ENCODE results near the gene ACAA2. TPM values are rescaled to one million over a fixed set of nuclear protein-coding genes. Genes with fewer than 3 reads are reported as not detected.
A peak's percentile ranks its signal among the peaks of the same experiment; 100 is the strongest.

Gene ACAA2
- total RNA-seq, 1 experiment from 2014 or later: 136 TPM

- Mint-ChIP-seq H3K9me3 (no peaks in the 10 kb centered on the region), H3K27me3 (ENCODE audit: low read depth) (no peaks in the 10 kb centered on the region), H3K27ac (no peak overlapping the region), H3K36me3 (no peaks in the 10 kb centered on the region), H3K4me1 (peaks cover 33% of the 10 kb centered on the region), H3K4me3 (no peak overlapping the region)
- ATAC-seq: peak; percentile 22
- TF ChIP-seq ZNF396 (CRISPR knock-in tag; IDR thresholded peaks at IDR 0.05; ENCODE audit: borderline replicate concordance) (no peak), TEAD4 (CRISPR knock-in tag; IDR thresholded peaks at IDR 0.05) (no peak), FOXJ3 (CRISPR knock-in tag; IDR thresholded peaks at IDR 0.05; ENCODE audit: borderline replicate concordance) (no peak), RELA (CRISPR knock-in tag; IDR thresholded peaks at IDR 0.05; ENCODE audit: borderline replicate concordance) (no peak), CBFB (CRISPR knock-in tag; IDR thresholded peaks at IDR 0.05; ENCODE audit: low read depth) (no peak), ZBTB21 (CRISPR knock-in tag; IDR thresholded peaks at IDR 0.05; ENCODE audit: borderline replicate concordance) (no peak), ATF3 (CRISPR knock-in tag; conservative IDR thresholded peaks at IDR 0.05) (no peak), SP1 (CRISPR knock-in tag; conservative IDR thresholded peaks at IDR 0.05) (no peak), MYBL2 (CRISPR knock-in tag; IDR thresholded peaks at IDR 0.05) (no peak), ZNF121 (CRISPR knock-in tag; IDR thresholded peaks at IDR 0.05) (no peak), GABPB1 (CRISPR knock-in tag; IDR thresholded peaks at IDR 0.05) (no peak), ESRRA (CRISPR knock-in tag; IDR thresholded peaks at IDR 0.05; ENCODE audit: borderline replicate concordance) (no peak), JAZF1 (CRISPR knock-in tag; IDR thresholded peaks at IDR 0.05) (no peak)
- ChIA-PET CTCF (interaction anchor here (0.6 to 2.3 kb wide), 7 partner anchors 33 to 252 kb away, joined by 3 to 14 read pairs (median 4); no protein-coding TSS in a partner anchor), POLR2A (no interaction called here)
- DNase-seq (ENCODE audit: low spot score): no peak
Observed at GRCh38 chr18:49762191-49763077, 50.9 kb downstream of the ACAA2 start.

DNA sequence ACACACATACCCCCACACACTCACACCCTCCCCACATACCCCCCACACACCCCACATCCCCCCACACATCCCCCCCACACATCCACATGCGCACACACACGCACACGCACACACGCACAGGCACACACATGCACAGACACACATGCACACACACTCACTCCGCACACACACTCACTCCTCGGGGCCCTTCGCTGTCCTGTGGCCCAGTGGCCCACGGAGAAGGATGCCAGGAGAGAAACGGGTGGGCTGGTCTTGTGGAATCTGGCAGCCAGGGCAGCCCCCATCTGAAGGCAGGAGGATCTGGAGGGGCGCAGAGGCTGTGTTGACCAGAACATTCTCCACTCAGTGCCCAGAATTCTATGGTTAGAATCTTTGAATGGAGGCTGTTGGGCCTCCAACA, 51.6 kb downstream of the ACAA2 start:
- H3K27ac Mint-ChIP-seq: no peak overlapping the region
- ATAC-seq (no peak), DNase-seq (ENCODE audit: low spot score) (no peak)
- no peaks in the 10 kb centered on the region for H3K9me3 Mint-ChIP-seq
- no peaks in the 10 kb centered on the region for H3K27me3 Mint-ChIP-seq (ENCODE audit: low read depth)
- no peaks in the 10 kb centered on the region for H3K36me3 Mint-ChIP-seq
- TF ChIP-seq E2F1 (CRISPR knock-in tag; IDR thresholded peaks at IDR 0.05) (no peak), TP53 (CRISPR knock-in tag; IDR thresholded peaks at IDR 0.05) (no peak), ZNF423 (CRISPR knock-in tag; IDR thresholded peaks at IDR 0.05) (no peak), GRHL2 (CRISPR knock-in tag; IDR thresholded peaks at IDR 0.05; ENCODE audit: insufficient replicate concordance, severe bottlenecking) (no peak)
- no peak overlapping the region for H3K4me3 Mint-ChIP-seq
- ChIA-PET POLR2A (no interaction called here), CTCF (interaction anchor here (0.9 kb wide), 1 partner anchor 33 kb away, joined by 4 read pairs; no protein-coding TSS in a partner anchor)
- H3K4me1 Mint-ChIP-seq: peaks cover 35% of the 10 kb centered on the region

- no peak overlapping the region for H3K4me3 Mint-ChIP-seq
- ATAC-seq (peak; percentile 8), DNase-seq (ENCODE audit: low spot score) (no peak)
- POLR2A ChIA-PET: no interaction called here
- peaks cover 42% of the 10 kb centered on the region for H3K4me1 Mint-ChIP-seq
- TF ChIP-seq ZNF512 (CRISPR knock-in tag; IDR thresholded peaks at IDR 0.05; ENCODE audit: borderline replicate concordance) (no peak), SOX15 (CRISPR knock-in tag; IDR thresholded peaks at IDR 0.05) (no peak), ZSCAN18 (CRISPR knock-in tag; IDR thresholded peaks at IDR 0.05) (no peak)
- H3K27ac Mint-ChIP-seq: peak overlapping the region; percentile 94
- no peaks in the 10 kb centered on the region for H3K36me3 Mint-ChIP-seq
- CTCF ChIA-PET: interaction anchor here (0.6 to 1.0 kb wide), 2 partner anchors 10 to 29 kb away, joined by 3 to 5 read pairs; no protein-coding TSS in a partner anchor
- no peaks in the 10 kb centered on the region for H3K27me3 Mint-ChIP-seq (ENCODE audit: low read depth)
- H3K9me3 Mint-ChIP-seq: peaks cover 6% of the 10 kb centered on the region
Observed at GRCh38 chr18:49758263-49758610, 55.1 kb downstream of the ACAA2 start.

All from WTC11 (cell line).